HEK293T (cell line): ENCODE measurements around the gene SPRTN.

Source experiments
- BHLHE40 ChIP-seq: fragments of 450-650 bp; IDR thresholded peaks from 2 replicates; pipeline ENCODE4 v1.6.1; 2016; ENCODE audit warnings: mild to moderate bottlenecking, moderate library complexity, borderline replicate concordance
- ELF4 ChIP-seq: fragments of 450-650 bp; IDR thresholded peaks from 2 replicates; pipeline ENCODE4 v1.6.1; 2017; ENCODE audit warnings: antibody characterized with exemption
- FOXA1 ChIP-seq: fragments of 450-650 bp; IDR thresholded peaks from 2 replicates; pipeline ENCODE4 v1.6.1; 2016; ENCODE audit warnings: mild to moderate bottlenecking
- FOXK2 ChIP-seq: fragments of 450-650 bp; IDR thresholded peaks from 2 replicates; pipeline ENCODE4 v1.6.1; 2016; ENCODE audit warnings: mild to moderate bottlenecking
- HDGF ChIP-seq: fragments of 450-650 bp; IDR thresholded peaks from 2 replicates; pipeline ENCODE4 v1.6.1; 2017; ENCODE audit warnings: antibody characterized with exemption, borderline replicate concordance
- L3MBTL2 ChIP-seq: fragments of 450-650 bp; conservative IDR thresholded peaks from 2 replicates; pipeline ENCODE4 v1.6.1; 2016; ENCODE audit warnings: mild to moderate bottlenecking
- LEF1 ChIP-seq: fragments of 450-650 bp; IDR thresholded peaks from 2 replicates; pipeline ENCODE4 v1.6.1; 2017; ENCODE audit warnings: mild to moderate bottlenecking, borderline replicate concordance
- NFRKB ChIP-seq: fragments of 450-650 bp; IDR thresholded peaks from 2 replicates; pipeline ENCODE4 v1.6.1; 2016; ENCODE audit warnings: mild to moderate bottlenecking, moderate library complexity
- SP1 ChIP-seq: fragments of 450-650 bp; IDR thresholded peaks from 2 replicates; pipeline ENCODE4 v1.6.1; 2017
- SUZ12 ChIP-seq: fragments of 450-650 bp; IDR thresholded peaks from 2 replicates; pipeline ENCODE4 v1.6.1; 2016; ENCODE audit warnings: mild to moderate bottlenecking
- ZNF384 ChIP-seq: fragments of 450-650 bp; IDR thresholded peaks from 2 replicates; pipeline ENCODE4 v1.6.1; 2016
- TF ChIP-seq, protein P1 (sequence below): fragments of 450-650 bp; IDR thresholded peaks from 2 replicates; pipeline ENCODE4 v1.6.1; 2016

DNA sequence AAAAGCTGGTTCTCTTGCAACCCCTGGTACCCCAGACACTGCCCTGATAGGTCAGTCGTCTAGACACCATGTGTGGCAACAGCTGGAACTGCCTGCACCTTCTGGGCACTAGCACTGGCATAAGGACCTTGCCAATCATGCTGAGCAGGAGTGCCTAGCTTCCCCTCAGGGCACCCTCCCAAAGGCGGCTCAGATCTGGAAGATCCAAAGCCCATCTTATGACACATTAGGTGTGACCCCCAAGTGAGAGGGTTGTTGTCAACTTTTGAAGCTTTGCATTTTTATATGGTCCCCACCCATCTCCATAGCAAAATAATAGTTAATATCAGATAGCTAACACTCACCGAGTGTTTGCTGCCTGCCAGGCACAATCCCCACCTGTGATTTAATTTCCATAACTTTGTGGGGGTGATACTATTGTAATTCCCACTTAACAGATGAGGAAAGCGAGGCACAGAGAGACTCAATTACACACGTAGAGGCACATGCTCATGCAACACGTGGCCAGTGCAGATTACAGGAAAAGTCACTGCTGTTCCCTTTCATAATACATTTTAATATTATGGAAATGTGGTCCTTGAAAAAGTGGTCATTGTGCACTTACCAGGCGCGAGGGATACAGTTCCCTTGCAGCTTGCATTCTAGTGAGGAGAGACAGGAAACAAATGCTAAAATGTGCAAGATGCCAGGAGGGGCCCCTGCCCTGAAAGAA lies 26.2 kb upstream of the SPRTN start:
- TF ChIP-seq L3MBTL2 (no peak), BHLHE40 (no peak), ZNF384 (no peak), FOXK2 (no peak), HDGF (no peak), NFRKB (no peak), SP1 (no peak), ELF4 (no peak), LEF1 (no peak), FOXA1 (no peak), SUZ12 (no peak)
- TF ChIP-seq, protein P1, sequence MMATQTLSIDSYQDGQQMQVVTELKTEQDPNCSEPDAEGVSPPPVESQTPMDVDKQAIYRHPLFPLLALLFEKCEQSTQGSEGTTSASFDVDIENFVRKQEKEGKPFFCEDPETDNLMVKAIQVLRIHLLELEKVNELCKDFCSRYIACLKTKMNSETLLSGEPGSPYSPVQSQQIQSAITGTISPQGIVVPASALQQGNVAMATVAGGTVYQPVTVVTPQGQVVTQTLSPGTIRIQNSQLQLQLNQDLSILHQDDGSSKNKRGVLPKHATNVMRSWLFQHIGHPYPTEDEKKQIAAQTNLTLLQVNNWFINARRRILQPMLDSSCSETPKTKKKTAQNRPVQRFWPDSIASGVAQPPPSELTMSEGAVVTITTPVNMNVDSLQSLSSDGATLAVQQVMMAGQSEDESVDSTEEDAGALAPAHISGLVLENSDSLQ: no peak
